Neuronal stem cell (in vitro differentiated cells): ENCODE measurements around the gene RIPOR1. TPM values are rescaled to one million over a fixed set of nuclear protein-coding genes. Genes with fewer than 3 reads are reported as not detected.

Experiments
- small RNA-seq: library from polyadenylated mRNA; stranded (forward); fragments of <200 nt; extraction: miRNeasy Mini kit (QIAGEN cat#:217004); gene quantifications from one replicate; pipeline ENCODE3, GENCODE V24; 2013; ENCODE audit not compliant: insufficient read depth

The RIPOR1 gene

Small RNA genes within 50 kb of the gene (small RNA-seq; reads per million reads assigned to genes)
- not detected for gene AC027682.3
